C4-2B (cell line): ENCODE data around the gene FEZF2.

Source experiments
- CTCF ChIP-seq: fragments of 450-650 bp; conservative IDR thresholded peaks from 2 replicates; pipeline ENCODE4 v1.5.1; 2017; ENCODE audit warnings: mild to moderate bottlenecking
- ZFX ChIP-seq: fragments of 450-650 bp; IDR thresholded peaks from 2 replicates; pipeline ENCODE4 v1.6.1; 2017

DNA sequence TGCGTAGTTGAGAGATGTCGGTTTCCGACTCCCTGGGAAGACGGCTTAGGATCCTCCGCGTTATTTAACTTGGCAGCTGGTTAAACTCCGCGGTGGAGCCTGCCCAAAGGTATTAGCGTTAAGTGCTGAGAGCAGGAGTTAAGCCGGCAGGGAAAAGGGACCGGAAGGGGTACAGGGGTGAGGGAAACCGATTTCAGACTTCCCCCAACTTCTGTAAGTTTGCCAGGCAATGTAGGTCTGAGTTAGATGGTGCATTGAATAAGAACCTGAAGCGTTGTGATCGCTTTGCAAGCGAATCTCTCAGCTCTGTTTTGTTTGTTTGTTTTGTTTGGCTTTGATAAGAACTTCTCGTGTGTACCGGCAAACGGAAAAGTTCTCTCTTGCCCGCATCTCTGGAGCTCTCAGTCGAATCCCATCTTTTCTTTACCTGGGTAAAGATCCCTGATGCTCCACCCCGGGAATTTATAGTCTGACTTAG is 6.0 kb upstream of the FEZF2 start:
- TF ChIP-seq CTCF (no peak), ZFX (no peak)
